IPS-15b (cell line): ENCODE results near the gene TP53BP2.

Source experiments
- H3K27me3 ChIP-seq: one replicate; pipeline ENCODE4 v1.6.1; 2013; ENCODE audit warnings: low read length; ENCODE audit not compliant: control insufficient read depth, insufficient read depth
- H3K36me3 ChIP-seq: one replicate; pipeline ENCODE4 v1.6.1; 2013; ENCODE audit warnings: low read length; ENCODE audit not compliant: control insufficient read depth, insufficient read depth
- H3K4me1 ChIP-seq: one replicate; pipeline ENCODE4 v1.6.1; 2013; ENCODE audit warnings: mild to moderate bottlenecking, low read length; ENCODE audit not compliant: control insufficient read depth, insufficient read depth
- H3K4me3 ChIP-seq: one replicate; pipeline ENCODE4 v1.5.1; 2013; ENCODE audit warnings: low read depth, low read length
- H3K9ac ChIP-seq: one replicate; pipeline ENCODE4 v1.6.1; 2013; ENCODE audit warnings: low read depth, mild to moderate bottlenecking, low read length
- H3K9me3 ChIP-seq: one replicate; pipeline ENCODE4 v1.6.1; 2013; ENCODE audit warnings: mild to moderate bottlenecking, low read length; ENCODE audit not compliant: control insufficient read depth, insufficient read depth

The TP53BP2 gene

DNA sequence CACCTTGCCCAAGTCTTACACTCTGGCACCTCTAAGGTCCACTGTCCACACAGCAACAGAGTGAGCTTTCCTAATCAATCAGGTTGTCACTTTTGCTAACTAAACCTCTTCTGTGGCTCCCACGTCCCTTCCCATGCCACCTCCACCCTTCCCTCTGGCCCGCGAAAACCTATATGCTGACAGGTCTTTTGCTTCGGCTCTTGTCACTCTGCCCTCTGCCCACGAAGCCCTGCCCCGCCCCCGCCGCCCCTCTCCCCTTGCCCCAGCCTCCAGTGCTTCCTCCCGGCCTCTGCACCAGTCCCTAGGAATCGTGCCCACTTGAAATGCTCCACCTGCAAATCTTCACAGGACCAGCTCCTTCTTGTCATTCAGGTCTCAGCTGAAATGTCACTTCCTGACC lies 8.1 kb downstream of the TP53BP2 start:
- Histone ChIP-seq H3K9me3 (no peaks in the 10 kb centered on the region), H3K4me3 (no peak overlapping the region), H3K4me1 (peaks cover 16% of the 10 kb centered on the region), H3K36me3 (no peaks in the 10 kb centered on the region), H3K27me3 (no peaks in the 10 kb centered on the region), H3K9ac (no peak overlapping the region)

GRCh38 chr1:223837206-223837605 lies 8.5 kb downstream of the TP53BP2 start:
- Histone ChIP-seq H3K4me1 (peaks cover 18% of the 10 kb centered on the region), H3K9ac (no peak overlapping the region), H3K36me3 (no peaks in the 10 kb centered on the region)

DNA sequence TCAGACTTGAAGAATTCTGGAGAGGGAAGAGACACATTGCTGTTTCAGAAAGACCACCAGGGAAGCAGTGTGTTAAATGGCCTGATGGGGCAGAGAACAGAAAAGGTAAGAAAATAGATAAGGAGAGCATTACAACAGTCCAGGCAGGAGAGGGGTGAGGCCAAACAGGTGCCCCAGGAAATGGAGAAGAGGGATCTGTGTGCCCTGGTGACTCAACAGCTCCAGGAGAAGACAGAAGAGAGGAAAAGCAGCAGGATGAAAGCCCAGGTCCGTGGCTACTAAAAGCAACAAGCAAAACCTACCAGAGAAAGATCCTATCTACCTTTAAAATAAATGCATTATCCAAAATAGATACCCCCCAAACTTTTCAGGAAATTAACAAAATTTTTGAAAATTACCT lies 9.2 kb downstream of the TP53BP2 start:
- H3K27me3 ChIP-seq, result no peaks in the 10 kb centered on the region
- H3K4me3 ChIP-seq, result no peak overlapping the region
- H3K4me1 ChIP-seq, result peaks cover 18% of the 10 kb centered on the region
- H3K9ac ChIP-seq, result no peak overlapping the region
- no peaks in the 10 kb centered on the region for H3K36me3 ChIP-seq
- no peaks in the 10 kb centered on the region for H3K9me3 ChIP-seq

More at GRCh38 chr1:223837206-223837605, 8.5 kb downstream of the TP53BP2 start:
- H3K27me3 ChIP-seq, result no peaks in the 10 kb centered on the region
- H3K9me3 ChIP-seq, result no peaks in the 10 kb centered on the region
- no peak overlapping the region for H3K4me3 ChIP-seq

DNA sequence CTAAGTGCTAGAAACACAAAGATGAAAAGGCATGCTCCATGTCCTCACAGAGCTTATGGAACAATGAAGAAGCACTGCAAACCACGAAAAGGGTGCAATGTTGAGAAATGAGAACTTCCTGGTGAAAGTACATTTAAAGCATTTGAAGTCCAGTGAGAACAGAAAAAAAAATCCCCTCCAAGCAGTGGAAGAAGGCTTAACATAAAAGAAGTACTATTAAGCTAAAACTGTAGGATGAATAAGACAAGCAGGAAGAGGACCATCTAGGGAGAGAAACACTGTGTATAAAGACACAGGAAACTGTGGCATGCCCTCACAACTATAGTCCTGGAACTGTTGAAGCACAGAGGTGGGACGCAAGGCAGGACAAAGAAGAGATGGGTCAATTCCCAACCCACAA lies 10.0 kb downstream of the TP53BP2 start:
- H3K27me3 ChIP-seq, result no peaks in the 10 kb centered on the region
- H3K4me1 ChIP-seq, result peaks cover 18% of the 10 kb centered on the region
- H3K9ac ChIP-seq, result no peak overlapping the region
- H3K4me3 ChIP-seq, result no peak overlapping the region
- no peaks in the 10 kb centered on the region for H3K36me3 ChIP-seq
- H3K9me3 ChIP-seq, result no peaks in the 10 kb centered on the region

DNA sequence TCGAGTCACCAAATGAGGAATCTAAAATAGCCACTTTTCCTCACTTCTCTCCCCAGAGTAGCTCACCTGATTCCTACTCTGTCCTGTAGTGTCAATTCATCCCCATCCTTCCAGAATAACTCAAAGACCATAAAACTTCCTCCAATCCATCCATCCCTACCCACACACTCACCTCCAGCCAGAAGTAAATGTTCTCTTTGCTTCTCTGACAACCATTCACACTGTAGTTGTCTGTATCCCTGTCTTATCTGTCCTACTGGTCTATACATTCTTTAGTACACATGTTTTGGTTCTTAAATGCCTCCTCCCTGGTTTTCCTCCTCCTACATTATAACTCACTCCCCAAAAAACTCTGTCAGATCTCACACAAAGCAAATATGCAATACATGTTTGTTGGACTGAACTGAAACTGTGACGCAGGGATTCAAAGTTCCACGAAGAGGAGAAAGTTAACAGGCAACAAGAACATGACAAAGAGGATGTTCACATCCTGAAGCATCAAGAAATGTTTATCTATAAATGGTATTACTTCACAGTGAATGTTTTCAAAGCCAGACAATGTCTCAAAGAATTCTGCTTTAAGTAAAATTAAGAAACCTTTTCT lies 11.0 kb downstream of the TP53BP2 start:
- H3K9me3 ChIP-seq, result no peaks in the 10 kb centered on the region
- peaks cover 18% of the 10 kb centered on the region for H3K4me1 ChIP-seq
- H3K4me3 ChIP-seq, result no peak overlapping the region
- H3K36me3 ChIP-seq, result no peaks in the 10 kb centered on the region
- H3K27me3 ChIP-seq, result no peaks in the 10 kb centered on the region
- no peak overlapping the region for H3K9ac ChIP-seq

DNA sequence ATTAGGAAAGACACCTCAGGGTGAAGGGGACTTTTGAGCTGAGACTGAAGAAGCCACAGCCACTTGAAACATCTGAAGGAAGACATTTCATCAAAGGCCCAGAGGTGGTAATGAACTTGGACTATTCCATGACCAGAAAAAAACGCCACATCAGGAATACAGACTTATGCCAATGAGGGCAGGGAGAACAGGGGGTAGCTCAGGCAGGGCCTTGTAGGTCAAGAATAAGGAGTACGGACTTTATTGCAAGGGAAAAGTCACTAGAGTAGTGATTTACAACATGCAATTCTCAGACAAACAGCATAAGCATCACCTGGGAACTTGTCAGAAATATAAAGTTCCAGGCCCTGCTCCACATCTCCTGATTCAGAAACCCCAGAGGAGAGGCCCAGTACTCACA lies 11.8 kb downstream of the TP53BP2 start:
- H3K36me3 ChIP-seq, result no peaks in the 10 kb centered on the region
- H3K9ac ChIP-seq, result no peak overlapping the region
- no peaks in the 10 kb centered on the region for H3K9me3 ChIP-seq
- no peak overlapping the region for H3K4me3 ChIP-seq
- peaks cover 16% of the 10 kb centered on the region for H3K4me1 ChIP-seq
- H3K27me3 ChIP-seq, result no peaks in the 10 kb centered on the region

- H3K36me3 ChIP-seq, result no peaks in the 10 kb centered on the region
- H3K9me3 ChIP-seq, result no peaks in the 10 kb centered on the region
- H3K9ac ChIP-seq, result no peak overlapping the region
- H3K4me3 ChIP-seq, result no peak overlapping the region
- H3K4me1 ChIP-seq, result peaks cover 6% of the 10 kb centered on the region
- no peaks in the 10 kb centered on the region for H3K27me3 ChIP-seq
These were observed 13.2 kb downstream of the TP53BP2 start for GRCh38 chr1:223832637-223832943.

GRCh38 chr1:223831755-223832636 lies 13.8 kb downstream of the TP53BP2 start:
- Histone ChIP-seq H3K4me1 (peaks cover 7% of the 10 kb centered on the region), H3K4me3 (no peak overlapping the region), H3K9ac (no peak overlapping the region), H3K36me3 (no peaks in the 10 kb centered on the region), H3K9me3 (no peaks in the 10 kb centered on the region), H3K27me3 (no peaks in the 10 kb centered on the region)

- Histone ChIP-seq H3K36me3 (no peaks in the 10 kb centered on the region), H3K9me3 (no peaks in the 10 kb centered on the region), H3K4me3 (no peak overlapping the region), H3K9ac (no peak overlapping the region), H3K4me1 (peaks cover 13% of the 10 kb centered on the region), H3K27me3 (no peaks in the 10 kb centered on the region)
These were observed 16.1 kb downstream of the TP53BP2 start for GRCh38 chr1:223829678-223830077.

DNA sequence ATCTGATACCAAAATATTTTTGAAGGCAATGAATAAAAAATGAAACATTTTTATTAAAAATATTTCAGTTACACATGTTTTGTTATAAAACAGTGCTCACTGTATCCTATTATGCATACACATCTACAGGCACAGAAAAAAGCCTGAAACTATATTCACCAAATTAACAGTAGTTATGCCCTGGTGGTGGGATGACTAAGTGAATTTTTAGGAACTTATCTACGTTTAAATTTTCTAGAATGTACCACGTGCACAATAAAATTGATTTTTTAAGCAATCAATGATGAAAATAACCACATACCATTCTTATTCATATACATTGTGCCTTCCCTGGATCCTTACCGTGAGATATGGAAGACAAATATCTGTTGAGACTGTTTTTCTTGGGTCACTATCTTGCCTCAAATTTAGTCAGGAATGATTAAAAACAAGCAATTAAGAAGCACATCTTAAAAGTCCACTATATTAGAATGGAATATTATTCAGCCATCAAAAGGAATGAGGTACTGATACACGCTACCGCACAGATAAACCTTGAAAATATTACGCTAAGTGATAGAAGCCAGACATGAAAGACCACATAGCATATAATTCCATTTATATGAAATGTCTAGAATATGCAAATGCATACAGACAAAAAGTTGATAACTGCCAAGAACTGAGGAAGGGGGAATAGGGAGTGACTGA lies 17.4 kb downstream of the TP53BP2 start:
- Histone ChIP-seq H3K36me3 (no peaks in the 10 kb centered on the region), H3K4me3 (no peak overlapping the region), H3K9ac (no peak overlapping the region), H3K27me3 (no peaks in the 10 kb centered on the region), H3K4me1 (peaks cover 13% of the 10 kb centered on the region), H3K9me3 (no peaks in the 10 kb centered on the region)

DNA sequence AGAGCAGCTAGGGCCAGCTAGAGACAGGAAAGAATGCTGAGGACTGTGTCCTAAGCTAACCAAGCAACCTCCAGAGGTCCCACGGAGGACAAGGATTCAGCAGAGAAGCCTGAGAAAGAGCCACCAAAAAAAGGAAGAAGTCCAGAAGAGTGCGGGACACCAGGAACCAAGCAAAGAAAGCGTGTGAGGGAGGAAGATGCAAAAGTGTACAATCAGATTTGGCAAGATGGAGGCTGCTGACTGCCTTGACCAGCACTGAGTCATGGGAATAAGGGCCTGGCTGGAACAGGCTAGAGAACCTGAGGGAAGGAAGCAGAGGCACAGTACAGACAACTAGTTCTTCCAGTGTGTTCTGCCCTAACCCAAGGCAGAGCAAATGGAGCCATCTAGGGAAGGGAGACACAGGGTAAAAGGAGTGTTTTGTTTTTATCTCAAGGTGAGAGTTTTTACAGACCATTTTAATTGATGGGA lies 18.5 kb downstream of the TP53BP2 start:
- H3K36me3 ChIP-seq, result no peaks in the 10 kb centered on the region
- no peak overlapping the region for H3K4me3 ChIP-seq
- H3K4me1 ChIP-seq, result peaks cover 13% of the 10 kb centered on the region
- H3K9me3 ChIP-seq, result no peaks in the 10 kb centered on the region
- no peaks in the 10 kb centered on the region for H3K27me3 ChIP-seq
- H3K9ac ChIP-seq, result no peak overlapping the region
